HepG2 (cell line): ENCODE results near the gene HIVEP2. TPM values are rescaled to one million over a fixed set of nuclear protein-coding genes. Genes with fewer than 3 reads are reported as not detected.

Experiments
- ATAC-seq: fragments of 200-7000 bp; cut with Tn5 transposase; 3 replicates; pipeline ENCODE4 v1.9.1; 2020; ENCODE audit warnings: mild to moderate bottlenecking, moderate library complexity
- BruUV-seq: library from RNA; stranded (reverse); fragments of 400-500 nt; replicated peaks from 2 replicates; lab custom pipeline; 2021; lab: Mats Ljungman, UMichigan
- CTCF ChIA-PET: fragments of 300-600 bp; formaldehyde crosslinking; extraction: SDS; loops from one replicate; lab custom pipeline; 2021; ENCODE audit warnings: low total read pairs, inconsistent platforms, low intra/inter-chr PET ratio; lab: Yijun Ruan, JAX
- POLR2A ChIA-PET: fragments of 350-600 bp; sonication (Branson Sonifier 250); formaldehyde crosslinking; loops from one replicate; lab custom pipeline; 2020; ENCODE audit warnings: antibody characterized with exemption, inconsistent platforms; lab: Yijun Ruan, JAX
- DNase-seq: peaks from one replicate; pipeline ENCODE4 v3.0.0-alpha.2; 2015; ENCODE audit warnings: low spot score
- FAIRE-seq: peaks from 3 replicates; lab custom pipeline; 2011; peaks lifted over from hg19 to GRCh38; lab: Jason Lieb, UNC
- H2AFZ ChIP-seq: one replicate; pipeline ENCODE4 v1.6.1; 2011; ENCODE audit warnings: low read length, inconsistent platforms
- H3K27ac ChIP-seq: fragments of 300-600 bp; 3 replicates; pipeline ENCODE4 v1.8.0; 2011; ENCODE audit warnings: mixed run types, mild to moderate bottlenecking, mixed read lengths, low read length, inconsistent platforms; ENCODE audit not compliant: insufficient read depth; ENCODE audit errors: extremely low read length
- H3K27me3 ChIP-seq, 2 experiments: fragments of 200-600 bp in 1 of 2; 2 replicates in 1 of 2; 3 replicates in 1 of 2; pipeline versions ENCODE4 v1.6.0 to v1.8.0; 2011; ENCODE audit warnings: low read length in 2 of 2, mild to moderate bottlenecking in 2 of 2, moderate library complexity in 2 of 2, inconsistent platforms in 1 of 2; ENCODE audit not compliant: insufficient read depth in 2 of 2, control insufficient read depth in 1 of 2
- H3K36me3 ChIP-seq, 2 experiments: fragments of 200-600 bp in 1 of 2; replicated peaks in 1 of 2; 2 replicates in 1 of 2; 3 replicates in 1 of 2; pipeline versions ENCODE4 v1.5.1 to v1.8.0; 2011; ENCODE audit warnings: low read length in 2 of 2, inconsistent platforms in 1 of 2; ENCODE audit not compliant: insufficient read depth in 2 of 2, control insufficient read depth in 1 of 2
- H3K4me1 ChIP-seq: 2 replicates; pipeline ENCODE4 v1.5.1; 2012; ENCODE audit warnings: low read length, inconsistent platforms; ENCODE audit not compliant: insufficient read depth
- H3K4me2 ChIP-seq: 2 replicates; pipeline ENCODE4 v1.6.0; 2011; ENCODE audit warnings: low read depth, low read length, inconsistent platforms
- H3K4me3 ChIP-seq, 3 experiments: fragments of 200-600 bp in 1 of 3; sonication (generic), shearing (Covaris generic) in 1 of 3; replicated peaks in 1 of 3; 2 replicates each; pipeline ENCODE4 v1.5.1; 2011 to 2016; ENCODE audit warnings: low read length in 3 of 3, inconsistent platforms in 2 of 3, low read depth in 2 of 3, mild to moderate bottlenecking in 2 of 3, control low read depth in 1 of 3, mixed read lengths in 1 of 3; ENCODE audit not compliant: insufficient read depth in 1 of 3
- H3K79me2 ChIP-seq: one replicate; pipeline ENCODE4 v1.6.1; 2011; ENCODE audit warnings: low read length, inconsistent platforms; ENCODE audit not compliant: insufficient read depth
- H3K9ac ChIP-seq: 2 replicates; pipeline ENCODE4 v1.6.0; 2011; ENCODE audit warnings: mild to moderate bottlenecking, low read depth, low read length, inconsistent platforms; ENCODE audit not compliant: insufficient read depth
- H3K9me3 ChIP-seq: 2 replicates; pipeline ENCODE4 v1.5.1; 2012; ENCODE audit warnings: mild to moderate bottlenecking, low read length
- H4K20me1 ChIP-seq: 2 replicates; pipeline ENCODE4 v1.6.0; 2011; ENCODE audit warnings: inconsistent platforms, mild to moderate bottlenecking, low read length, moderate library complexity; ENCODE audit not compliant: insufficient read depth
- AGO2 ChIP-seq: fragments of 200-400 bp; formaldehyde crosslinking; optimal IDR thresholded peaks from 2 replicates; pipeline ENCODE3; 2017; ENCODE audit warnings: mild to moderate bottlenecking, low read depth, low read length, moderate library complexity
- FLYWCH1 ChIP-seq: sonication (generic); formaldehyde crosslinking; IDR thresholded peaks from 2 replicates; pipeline ENCODE4 v1.8.1; 2023; ENCODE audit warnings: mild to moderate bottlenecking, missing genetic modification reagents
- FOXK2 ChIP-seq: fragments of 450-650 bp; IDR thresholded peaks from 2 replicates; pipeline ENCODE4 v1.6.1; 2016
- HBP1 ChIP-seq: IDR thresholded peaks from 2 replicates; pipeline ENCODE4 v1.6.1; 2016; ENCODE audit warnings: low read depth, control low read depth
- HIVEP1 ChIP-seq: sonication (generic); formaldehyde crosslinking; IDR thresholded peaks from 2 replicates; pipeline ENCODE4 v1.4.0; 2020; ENCODE audit warnings: mild to moderate bottlenecking, missing genetic modification reagents
- HMGXB4 ChIP-seq, 2 experiments: sonication (generic) in 1 of 2; formaldehyde crosslinking in 1 of 2; IDR thresholded peaks; 2 replicates each; pipeline versions ENCODE4 v1.4.0 to v1.6.1; 2018 to 2020; ENCODE audit warnings: missing genetic modification reagents in 2 of 2, borderline replicate concordance in 1 of 2, low read depth in 1 of 2, mild to moderate bottlenecking in 1 of 2, missing biosample characterization in 1 of 2
- MAX ChIP-seq: IDR thresholded peaks from 2 replicates; pipeline ENCODE4 v1.6.1; 2012; ENCODE audit warnings: inconsistent platforms
- PTBP1 ChIP-seq: fragments of 200-400 bp; formaldehyde crosslinking; IDR thresholded peaks from 2 replicates; pipeline ENCODE4 v1.6.1; 2018; ENCODE audit warnings: low read length, low read depth; ENCODE audit not compliant: poor library complexity, severe bottlenecking
- RELA ChIP-seq: sonication (generic); formaldehyde crosslinking; IDR thresholded peaks from 2 replicates; pipeline ENCODE4 v1.4.0; 2020; ENCODE audit warnings: missing genetic modification reagents
- REPIN1 ChIP-seq: sonication (generic); formaldehyde crosslinking; IDR thresholded peaks from 2 replicates; pipeline ENCODE4 v1.8.0; 2022; ENCODE audit warnings: missing genetic modification reagents, low read depth, mild to moderate bottlenecking, borderline replicate concordance
- TARDBP ChIP-seq: sonication (generic); formaldehyde crosslinking; IDR thresholded peaks from 2 replicates; pipeline ENCODE4 v1.8.0; 2022; ENCODE audit warnings: mild to moderate bottlenecking, missing genetic modification reagents
- TBX3 ChIP-seq: fragments of 450-650 bp; IDR thresholded peaks from 2 replicates; pipeline ENCODE4 v1.6.1; 2017; ENCODE audit warnings: antibody characterized with exemption, mild to moderate bottlenecking, inconsistent platforms, borderline replicate concordance
- YEATS2 ChIP-seq: sonication (generic); formaldehyde crosslinking; IDR thresholded peaks from 2 replicates; pipeline ENCODE4 v1.4.0; 2020; ENCODE audit warnings: missing genetic modification reagents, borderline replicate concordance
- ZFX ChIP-seq: sonication (generic); formaldehyde crosslinking; IDR thresholded peaks from 2 replicates; pipeline ENCODE4 v1.4.0; 2020; ENCODE audit warnings: mild to moderate bottlenecking, low read depth, missing genetic modification reagents, moderate library complexity
- ZNF136 ChIP-seq: sonication (generic); formaldehyde crosslinking; IDR thresholded peaks from 2 replicates; pipeline ENCODE4 v1.8.1; 2022; ENCODE audit warnings: low read depth, mild to moderate bottlenecking, moderate library complexity, missing genetic modification reagents
- ZNF414 ChIP-seq: sonication (generic); formaldehyde crosslinking; IDR thresholded peaks from 2 replicates; pipeline ENCODE4 v1.5.0; 2020; ENCODE audit warnings: missing genetic modification reagents
- ZNF512 ChIP-seq: sonication (generic); formaldehyde crosslinking; IDR thresholded peaks from 2 replicates; pipeline ENCODE4 v1.4.0; 2020; ENCODE audit warnings: mild to moderate bottlenecking, missing genetic modification reagents
- ZNF569 ChIP-seq: sonication (generic); formaldehyde crosslinking; IDR thresholded peaks from 2 replicates; pipeline ENCODE4 v1.5.0; 2020; ENCODE audit warnings: mild to moderate bottlenecking, missing genetic modification reagents, moderate library complexity, borderline replicate concordance
- ZNF782 ChIP-seq: sonication (generic); formaldehyde crosslinking; IDR thresholded peaks from 2 replicates; pipeline ENCODE4 v1.4.0; 2020; ENCODE audit warnings: missing genetic modification reagents, mild to moderate bottlenecking, borderline replicate concordance
- ZSCAN25 ChIP-seq: sonication (generic); formaldehyde crosslinking; IDR thresholded peaks from 2 replicates; pipeline ENCODE4 v1.8.0; 2022; ENCODE audit warnings: mild to moderate bottlenecking, missing genetic modification reagents
- WGBS: methylation state at CpG from one replicate; pipeline ENCODE4 v1.1.6; 2017; ENCODE audit warnings: low lambda C conversion rate; 5-methylcytosine and 5-hydroxymethylcytosine counted together
- in situ Hi-C: cut with HindIII; loops from 2 replicates; pipeline ENCODE4 v1.10.0; 2017; ENCODE audit warnings: low pct_unique_long_range_greater_than_20kb; ENCODE audit not compliant: extremely low pct_ligation_motif_present
- intact Hi-C: fragments of 100-400 bp; cut with micrococcal nuclease; formaldehyde crosslinking; loops from one replicate; pipeline ENCODE4 v1.10.0; 2022; ENCODE audit not compliant: unreplicated experiment
- polyA plus RNA-seq, 8 experiments: library from polyadenylated mRNA; depleted of rRNA in 3 of 8; stranded (reverse) in 7 of 8; unstranded in 1 of 8; fragments of >200 nt; fragmentation: Illumina TruSeq in 4 of 8; extraction: Trizol in 4 of 8; gene quantifications; 2 replicates each; pipeline versions ENCODE4 v1.2.1 to v1.2.3, GENCODE V29; 2011 to 2016; ENCODE audit warnings: low read depth in 4 of 8, missing spikeins in 1 of 8, mixed read lengths in 1 of 8; ENCODE audit not compliant: insufficient read depth in 1 of 8
- total RNA-seq, 5 experiments: library from RNA; depleted of rRNA; stranded (reverse); fragments of >200 nt; fragmentation: Illumina TruSeq; extraction: Trizol; gene quantifications; 2 replicates each; pipeline ENCODE4 v1.2.3, GENCODE V29; 2016; ENCODE audit warnings: low read depth in 1 of 5

Gene HIVEP2
- total and polyA plus RNA-seq, 2 of the 13 experiments (the other 11 are each of a cell fraction or from before 2014, with no cell fraction given): 3.4 to 12.9 TPM

GRCh38 chr6:142888456-142888855, 56.5 kb downstream of the HIVEP2 start:
- intact Hi-C loops: loop anchor here (5.0 kb wide), 3 partner anchors 41 to 139 kb away; no protein-coding TSS in a partner anchor
- ChIA-PET CTCF (no interaction called here), POLR2A (no interaction called here)
- Histone ChIP-seq H3K27me3 (no peaks in the 10 kb centered on the region), H3K4me1 (peaks cover 27% of the 10 kb centered on the region), H3K36me3 (no peaks in the 10 kb centered on the region), H3K27ac (no peak overlapping the region), H3K4me3 (no peak overlapping the region), H2AFZ (no peak overlapping the region), H3K9ac (no peak overlapping the region), H3K9me3 (no peaks in the 10 kb centered on the region), H4K20me1 (peaks cover 14% of the 10 kb centered on the region; the same call in 1 of the 2 replicates), H3K79me2 (no peaks in the 10 kb centered on the region), H3K4me2 (no peak overlapping the region)
- no peak for TF ChIP-seq ZSCAN25 (CRISPR knock-in tag)
- no peak for TF ChIP-seq HMGXB4 (CRISPR knock-in tag; IDR thresholded peaks at IDR 0.05; ENCODE audit: borderline replicate concordance in 1 of 2, low read depth in 1 of 2)
- no peak for TF ChIP-seq HIVEP1 (CRISPR knock-in tag)
- TF ChIP-seq PTBP1: no peak
- TF ChIP-seq AGO2: no peak
- no peak for TF ChIP-seq TBX3
- TF ChIP-seq TARDBP: no peak
- TF ChIP-seq HBP1 (CRISPR knock-in tag): no peak
- no peak for TF ChIP-seq ZNF512
- no peak for TF ChIP-seq ZNF414 (CRISPR knock-in tag)
- no peak for TF ChIP-seq FLYWCH1 (CRISPR knock-in tag)
- no peak for TF ChIP-seq YEATS2
- TF ChIP-seq MAX: no peak
- TF ChIP-seq ZNF782 (CRISPR knock-in tag): no peak
- TF ChIP-seq ZFX: no peak
- TF ChIP-seq ZNF569 (CRISPR knock-in tag): no peak
- TF ChIP-seq REPIN1 (CRISPR knock-in tag): no peak
- TF ChIP-seq ZNF136 (CRISPR knock-in tag): no peak
- TF ChIP-seq FOXK2: no peak
- no peak for TF ChIP-seq RELA (CRISPR knock-in tag)
- in situ Hi-C loops: no loop called here
- DNase-seq (no peak), FAIRE-seq (no peak), ATAC-seq (no peak)
- no TSS peak for BruUV-seq
- 98% methylated on average over 1 of the region's 1 CpG for WGBS
